ENCODE measurements around the gene ATP11A. TPM values are rescaled to one million over a fixed set of nuclear protein-coding genes. Genes with fewer than 3 reads are reported as not detected.

The ATP11A gene
- total RNA-seq, 2 experiments from 2014 or later, result 24.7 to 25.6 TPM

GRCh38 chr13:112818698-112819045 is 128.8 kb downstream of the ATP11A start:
- CTCF ChIA-PET, result no interaction called here
- no peaks in the 10 kb centered on the region for H3K4me1 Mint-ChIP-seq (ENCODE audit: low read depth)
- no peaks in the 10 kb centered on the region for H3K27me3 Mint-ChIP-seq (ENCODE audit: low read depth)
- H3K9me3 Mint-ChIP-seq, result no peaks in the 10 kb centered on the region
- no peak for DNase-seq
- H3K4me3 Mint-ChIP-seq, result no peak overlapping the region
- H3K27ac Mint-ChIP-seq, result no peak overlapping the region
- H3K36me3 Mint-ChIP-seq (ENCODE audit: low read depth), result peaks cover 35% of the 10 kb centered on the region
- intact Hi-C loops (cut with micrococcal nuclease), result no loop called here

- Mint-ChIP-seq H3K4me1 (ENCODE audit: low read depth) (no peaks in the 10 kb centered on the region), H3K4me3 (no peak overlapping the region), H3K9me3 (no peaks in the 10 kb centered on the region), H3K27ac (no peak overlapping the region), H3K36me3 (ENCODE audit: low read depth) (peaks cover 35% of the 10 kb centered on the region), H3K27me3 (ENCODE audit: low read depth) (no peaks in the 10 kb centered on the region)
- CTCF ChIA-PET, result no interaction called here
- DNase-seq, result no peak
- intact Hi-C loops (cut with micrococcal nuclease), result no loop called here
Measured at GRCh38 chr13:112819111-112819510, 129.3 kb downstream of the ATP11A start.

- Mint-ChIP-seq H3K4me3 (no peak overlapping the region), H3K4me1 (ENCODE audit: low read depth) (no peaks in the 10 kb centered on the region), H3K27ac (no peak overlapping the region), H3K27me3 (ENCODE audit: low read depth) (no peaks in the 10 kb centered on the region), H3K9me3 (no peaks in the 10 kb centered on the region), H3K36me3 (ENCODE audit: low read depth) (peaks cover 30% of the 10 kb centered on the region)
- DNase-seq, result no peak
- intact Hi-C loops (cut with micrococcal nuclease), result no loop called here
- CTCF ChIA-PET, result no interaction called here
Measured at GRCh38 chr13:112819816-112820215, 130.0 kb downstream of the ATP11A start.

GRCh38 chr13:112820318-112820717 is 130.5 kb downstream of the ATP11A start:
- Mint-ChIP-seq H3K4me3 (no peak overlapping the region), H3K36me3 (ENCODE audit: low read depth) (peaks cover 27% of the 10 kb centered on the region), H3K27me3 (ENCODE audit: low read depth) (no peaks in the 10 kb centered on the region), H3K9me3 (no peaks in the 10 kb centered on the region), H3K27ac (no peak overlapping the region), H3K4me1 (ENCODE audit: low read depth) (no peaks in the 10 kb centered on the region)
- no peak for DNase-seq
- intact Hi-C loops (cut with micrococcal nuclease), result no loop called here
- CTCF ChIA-PET, result interaction anchor here (1.6 kb wide), 1 partner anchor 180 kb away, joined by 4 read pairs; no protein-coding TSS in a partner anchor

- CTCF ChIA-PET, result interaction anchor here (1.6 kb wide), 1 partner anchor 181 kb away, joined by 4 read pairs; no protein-coding TSS in a partner anchor
- Mint-ChIP-seq H3K27ac (no peak overlapping the region), H3K36me3 (ENCODE audit: low read depth) (peaks cover 18% of the 10 kb centered on the region), H3K4me3 (no peak overlapping the region), H3K4me1 (ENCODE audit: low read depth) (no peaks in the 10 kb centered on the region), H3K27me3 (ENCODE audit: low read depth) (no peaks in the 10 kb centered on the region), H3K9me3 (no peaks in the 10 kb centered on the region)
- intact Hi-C loops (cut with micrococcal nuclease), result no loop called here
- no peak for DNase-seq
Measured at GRCh38 chr13:112821340-112822055, 131.7 kb downstream of the ATP11A start.

- H3K4me3 Mint-ChIP-seq, result no peak overlapping the region
- intact Hi-C loops (cut with micrococcal nuclease), result no loop called here
- peaks cover 19% of the 10 kb centered on the region for H3K36me3 Mint-ChIP-seq (ENCODE audit: low read depth)
- H3K27me3 Mint-ChIP-seq (ENCODE audit: low read depth), result no peaks in the 10 kb centered on the region
- no peaks in the 10 kb centered on the region for H3K9me3 Mint-ChIP-seq
- no peaks in the 10 kb centered on the region for H3K4me1 Mint-ChIP-seq (ENCODE audit: low read depth)
- CTCF ChIA-PET, result no interaction called here
- no peak overlapping the region for H3K27ac Mint-ChIP-seq
- DNase-seq, result no peak
Measured at GRCh38 chr13:112822851-112823250, 133.0 kb downstream of the ATP11A start.

GRCh38 chr13:112824429-112824828 is 134.6 kb downstream of the ATP11A start:
- DNase-seq, result no peak
- Mint-ChIP-seq H3K9me3 (no peaks in the 10 kb centered on the region), H3K36me3 (ENCODE audit: low read depth) (peaks cover 19% of the 10 kb centered on the region), H3K27ac (no peak overlapping the region), H3K27me3 (ENCODE audit: low read depth) (no peaks in the 10 kb centered on the region), H3K4me1 (ENCODE audit: low read depth) (no peaks in the 10 kb centered on the region), H3K4me3 (no peak overlapping the region)
- intact Hi-C loops (cut with micrococcal nuclease), result no loop called here
- CTCF ChIA-PET, result no interaction called here

- H3K9me3 Mint-ChIP-seq, result no peaks in the 10 kb centered on the region
- no peak for DNase-seq
- no peak overlapping the region for H3K27ac Mint-ChIP-seq
- H3K36me3 Mint-ChIP-seq (ENCODE audit: low read depth), result peaks cover 19% of the 10 kb centered on the region
- H3K4me3 Mint-ChIP-seq, result no peak overlapping the region
- H3K4me1 Mint-ChIP-seq (ENCODE audit: low read depth), result no peaks in the 10 kb centered on the region
- H3K27me3 Mint-ChIP-seq (ENCODE audit: low read depth), result no peaks in the 10 kb centered on the region
- intact Hi-C loops (cut with micrococcal nuclease), result no loop called here
- CTCF ChIA-PET, result no interaction called here
Measured at GRCh38 chr13:112825071-112825470, 135.2 kb downstream of the ATP11A start.

- Mint-ChIP-seq H3K9me3 (no peaks in the 10 kb centered on the region), H3K36me3 (ENCODE audit: low read depth) (peaks cover 19% of the 10 kb centered on the region), H3K27me3 (ENCODE audit: low read depth) (no peaks in the 10 kb centered on the region), H3K4me1 (ENCODE audit: low read depth) (no peaks in the 10 kb centered on the region), H3K4me3 (no peak overlapping the region), H3K27ac (no peak overlapping the region)
- no peak for DNase-seq
- CTCF ChIA-PET, result no interaction called here
- intact Hi-C loops (cut with micrococcal nuclease), result no loop called here
Measured at GRCh38 chr13:112825875-112826274, 136.0 kb downstream of the ATP11A start.

- Mint-ChIP-seq H3K36me3 (ENCODE audit: low read depth) (peaks cover 21% of the 10 kb centered on the region), H3K4me3 (no peak overlapping the region), H3K27ac (no peak overlapping the region), H3K9me3 (no peaks in the 10 kb centered on the region), H3K4me1 (ENCODE audit: low read depth) (no peaks in the 10 kb centered on the region), H3K27me3 (ENCODE audit: low read depth) (no peaks in the 10 kb centered on the region)
- intact Hi-C loops (cut with micrococcal nuclease), result no loop called here
- CTCF ChIA-PET, result no interaction called here
- DNase-seq, result no peak
Measured at GRCh38 chr13:112826565-112826964, 136.7 kb downstream of the ATP11A start.

GRCh38 chr13:112828082-112828699 is 138.4 kb downstream of the ATP11A start:
- Mint-ChIP-seq H3K27ac (no peak overlapping the region), H3K9me3 (no peaks in the 10 kb centered on the region), H3K27me3 (ENCODE audit: low read depth) (no peaks in the 10 kb centered on the region), H3K4me1 (ENCODE audit: low read depth) (no peaks in the 10 kb centered on the region), H3K4me3 (no peak overlapping the region), H3K36me3 (ENCODE audit: low read depth) (peaks cover 33% of the 10 kb centered on the region)
- DNase-seq, result peak; percentile 16
- intact Hi-C loops (cut with micrococcal nuclease), result no loop called here
- CTCF ChIA-PET, result interaction anchor here (0.6 kb wide), 1 partner anchor 210 kb away, joined by 6 read pairs; no protein-coding TSS in a partner anchor

GRCh38 chr13:112828756-112829155 is 138.9 kb downstream of the ATP11A start:
- H3K27ac Mint-ChIP-seq, result no peak overlapping the region
- no peaks in the 10 kb centered on the region for H3K27me3 Mint-ChIP-seq (ENCODE audit: low read depth)
- intact Hi-C loops (cut with micrococcal nuclease), result no loop called here
- CTCF ChIA-PET, result no interaction called here
- no peaks in the 10 kb centered on the region for H3K9me3 Mint-ChIP-seq
- no peak overlapping the region for H3K4me3 Mint-ChIP-seq
- peaks cover 34% of the 10 kb centered on the region for H3K36me3 Mint-ChIP-seq (ENCODE audit: low read depth)
- no peak for DNase-seq
- no peaks in the 10 kb centered on the region for H3K4me1 Mint-ChIP-seq (ENCODE audit: low read depth)

GRCh38 chr13:112831196-112831595 is 141.4 kb downstream of the ATP11A start:
- no peak for DNase-seq
- Mint-ChIP-seq H3K9me3 (no peaks in the 10 kb centered on the region), H3K4me3 (no peak overlapping the region), H3K27me3 (ENCODE audit: low read depth) (no peaks in the 10 kb centered on the region), H3K4me1 (ENCODE audit: low read depth) (no peaks in the 10 kb centered on the region), H3K36me3 (ENCODE audit: low read depth) (peaks cover 44% of the 10 kb centered on the region), H3K27ac (no peak overlapping the region)
- CTCF ChIA-PET, result no interaction called here
- intact Hi-C loops (cut with micrococcal nuclease), result no loop called here
